ENCODE results near the gene CLSTN2.

GRCh38 chr3:140244893-140245292 is 309.9 kb downstream of the CLSTN2 start:
- TF ChIP-seq POLR2A (IDR thresholded peaks at IDR 0.05), result no peak
- TF ChIP-seq CTCF (IDR thresholded peaks at IDR 0.05), result no peak
